Upper lobe of right lung (tissue), 1 donor: ENCODE data around the gene CDK15. TPM values are rescaled to one million over a fixed set of nuclear protein-coding genes. Genes with fewer than 3 reads are reported as not detected.
"Not testable (repeated sequence)": the region's sequence is repeated elsewhere in the genome, so short reads cannot be mapped to it uniquely, and the experiment has no call there.

Source experiments
- ATAC-seq: fragments of 200-7000 bp; cut with Tn5 transposase; one replicate; pipeline ENCODE4 v1.9.1; 2020; ENCODE audit warnings: mild to moderate bottlenecking, moderate library complexity
- DNase-seq: peaks from one replicate; pipeline ENCODE4 v3.0.0-alpha.2; 2020
- H3K27ac ChIP-seq: fragments of 200-600 bp; one replicate; pipeline ENCODE4 v1.8.0; 2022
- H3K27me3 ChIP-seq: fragments of 200-600 bp; one replicate; pipeline ENCODE4 v1.8.0; 2022; ENCODE audit warnings: mild to moderate bottlenecking
- H3K36me3 ChIP-seq: fragments of 200-600 bp; one replicate; pipeline ENCODE4 v1.8.0; 2022
- H3K4me1 ChIP-seq: fragments of 200-600 bp; one replicate; pipeline ENCODE4 v1.8.0; 2022
- H3K4me3 ChIP-seq: fragments of 200-600 bp; one replicate; pipeline ENCODE4 v1.8.0; 2022; ENCODE audit warnings: mild to moderate bottlenecking
- H3K9me3 ChIP-seq: fragments of 200-600 bp; one replicate; pipeline ENCODE4 v1.8.0; 2022
- intact Hi-C: fragments of 100-400 bp; cut with DNase I; formaldehyde crosslinking; loops from one replicate; pipeline ENCODE4 v1.11.0; 2022
- total RNA-seq: library from RNA; stranded (reverse); fragmentation: NEBNext Ultra II Directional; extraction: Animal tissue kit (Norgen Biotek cat#: 25700); gene quantifications from one replicate; pipeline ENCODE4 v1.2.1, GENCODE V29; 2021
- TF ChIP-seq, protein P1 (sequence below): fragments of 200-600 bp; IDR thresholded peaks from one replicate; pipeline ENCODE4 v1.8.0; 2022; ENCODE audit warnings: antibody characterized with exemption
- donor health status: DM: no; HTN: yes; CAD: no; lungs with severe emphysema.

Gene CDK15
- total RNA-seq, 1 donor from 2014 or later = 6.0 TPM

DNA sequence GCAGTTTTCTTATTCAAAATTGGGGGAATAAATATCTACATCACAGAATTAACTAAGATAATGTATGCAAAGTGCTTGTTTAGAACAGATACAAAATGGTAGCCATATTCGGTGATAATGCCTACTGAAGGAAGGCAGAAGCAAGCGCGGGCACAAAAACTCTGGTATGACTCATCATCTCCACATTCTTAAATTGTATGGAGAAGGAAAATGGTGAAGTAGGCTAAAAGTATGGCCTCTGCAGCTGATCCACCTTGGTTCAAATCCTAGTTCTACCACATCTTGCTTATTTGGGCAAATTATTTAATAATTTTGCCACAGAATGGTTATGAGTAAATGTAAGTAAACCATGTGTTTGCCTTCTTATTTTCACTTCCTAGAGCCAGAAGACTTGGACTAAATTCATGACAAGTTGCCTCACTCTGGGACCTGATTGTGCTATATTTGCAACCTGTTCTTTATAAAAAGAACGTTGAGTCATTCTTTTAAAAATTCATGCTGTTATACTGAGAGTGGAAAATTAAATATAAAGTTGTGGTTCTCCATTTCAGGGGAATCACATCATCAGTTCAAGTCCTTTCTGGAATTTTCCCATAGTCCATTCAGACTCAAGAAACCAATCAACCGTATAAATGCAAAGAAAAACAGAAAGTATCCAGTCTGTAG is 9.0 kb upstream of the CDK15 start:
- ATAC-seq (no peak), DNase-seq (no peak)
- intact Hi-C loops = no loop called here
- no peaks in the 10 kb centered on the region for H3K36me3 ChIP-seq
- H3K27ac ChIP-seq = no peak overlapping the region
- TF ChIP-seq, protein P1, sequence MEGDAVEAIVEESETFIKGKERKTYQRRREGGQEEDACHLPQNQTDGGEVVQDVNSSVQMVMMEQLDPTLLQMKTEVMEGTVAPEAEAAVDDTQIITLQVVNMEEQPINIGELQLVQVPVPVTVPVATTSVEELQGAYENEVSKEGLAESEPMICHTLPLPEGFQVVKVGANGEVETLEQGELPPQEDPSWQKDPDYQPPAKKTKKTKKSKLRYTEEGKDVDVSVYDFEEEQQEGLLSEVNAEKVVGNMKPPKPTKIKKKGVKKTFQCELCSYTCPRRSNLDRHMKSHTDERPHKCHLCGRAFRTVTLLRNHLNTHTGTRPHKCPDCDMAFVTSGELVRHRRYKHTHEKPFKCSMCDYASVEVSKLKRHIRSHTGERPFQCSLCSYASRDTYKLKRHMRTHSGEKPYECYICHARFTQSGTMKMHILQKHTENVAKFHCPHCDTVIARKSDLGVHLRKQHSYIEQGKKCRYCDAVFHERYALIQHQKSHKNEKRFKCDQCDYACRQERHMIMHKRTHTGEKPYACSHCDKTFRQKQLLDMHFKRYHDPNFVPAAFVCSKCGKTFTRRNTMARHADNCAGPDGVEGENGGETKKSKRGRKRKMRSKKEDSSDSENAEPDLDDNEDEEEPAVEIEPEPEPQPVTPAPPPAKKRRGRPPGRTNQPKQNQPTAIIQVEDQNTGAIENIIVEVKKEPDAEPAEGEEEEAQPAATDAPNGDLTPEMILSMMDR = no peak
- H3K9me3 ChIP-seq = no peaks in the 10 kb centered on the region
- H3K27me3 ChIP-seq = no peaks in the 10 kb centered on the region
- H3K4me1 ChIP-seq = no peaks in the 10 kb centered on the region
- H3K4me3 ChIP-seq = no peak overlapping the region

DNA sequence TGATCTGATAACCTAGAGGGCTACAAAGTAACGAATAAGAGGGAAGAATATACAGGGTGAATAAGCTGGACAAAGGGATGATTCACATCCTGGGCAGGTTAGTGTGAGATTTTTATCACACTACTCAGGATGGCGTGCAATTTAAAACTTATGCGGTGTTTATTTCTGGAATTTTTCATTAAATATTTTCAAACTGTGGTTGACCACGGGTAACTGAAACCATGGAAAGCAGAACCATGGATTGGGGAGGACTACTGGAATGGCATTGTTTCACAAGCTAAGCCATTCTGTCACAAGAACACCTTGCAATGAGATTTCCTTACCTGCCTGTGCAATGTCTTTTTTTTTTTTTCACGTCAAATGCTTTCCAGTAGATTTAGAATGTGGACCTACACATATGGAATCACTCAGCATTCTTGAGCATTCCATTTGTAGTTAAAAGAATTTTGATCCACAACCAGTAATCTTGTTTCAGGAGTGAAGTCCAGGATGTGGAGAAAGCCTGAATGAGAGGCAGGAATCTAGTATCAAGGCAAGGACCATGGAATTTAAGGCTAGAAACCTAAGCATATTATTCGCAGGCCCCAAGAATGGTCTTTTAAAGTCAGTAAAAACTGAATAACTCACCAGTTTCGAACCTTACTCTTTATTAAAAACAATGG is 8.0 kb upstream of the CDK15 start:
- Histone ChIP-seq H3K4me3 (no peak overlapping the region), H3K9me3 (no peaks in the 10 kb centered on the region), H3K27ac (no peak overlapping the region), H3K4me1 (no peaks in the 10 kb centered on the region), H3K27me3 (no peaks in the 10 kb centered on the region), H3K36me3 (no peaks in the 10 kb centered on the region)
- intact Hi-C loops = no loop called here
- no peak for DNase-seq
- no peak for ATAC-seq
- TF ChIP-seq, protein P1 = no peak

- DNase-seq, intact Hi-C loops: not testable (repeated sequence)
Measured at GRCh38 chr2:201798914-201799285, 7.4 kb upstream of the CDK15 start.

GRCh38 chr2:201807452-201807999 is 1.2 kb downstream of the CDK15 start:
- ATAC-seq (no peak), DNase-seq (no peak)
- Histone ChIP-seq H3K27me3 (peaks cover 6% of the 10 kb centered on the region), H3K4me3 (no peak overlapping the region), H3K36me3 (no peaks in the 10 kb centered on the region), H3K27ac (no peak overlapping the region), H3K9me3 (no peaks in the 10 kb centered on the region), H3K4me1 (peaks cover 4% of the 10 kb centered on the region)
- intact Hi-C loops = no loop called here
- TF ChIP-seq, protein P1 = no peak

More at GRCh38 chr2:201798914-201799285, 7.4 kb upstream of the CDK15 start:
- not testable (repeated sequence) for ATAC-seq, H3K27me3 ChIP-seq, H3K4me3 ChIP-seq, H3K27ac ChIP-seq, H3K36me3 ChIP-seq, H3K4me1 ChIP-seq, H3K9me3 ChIP-seq

DNA sequence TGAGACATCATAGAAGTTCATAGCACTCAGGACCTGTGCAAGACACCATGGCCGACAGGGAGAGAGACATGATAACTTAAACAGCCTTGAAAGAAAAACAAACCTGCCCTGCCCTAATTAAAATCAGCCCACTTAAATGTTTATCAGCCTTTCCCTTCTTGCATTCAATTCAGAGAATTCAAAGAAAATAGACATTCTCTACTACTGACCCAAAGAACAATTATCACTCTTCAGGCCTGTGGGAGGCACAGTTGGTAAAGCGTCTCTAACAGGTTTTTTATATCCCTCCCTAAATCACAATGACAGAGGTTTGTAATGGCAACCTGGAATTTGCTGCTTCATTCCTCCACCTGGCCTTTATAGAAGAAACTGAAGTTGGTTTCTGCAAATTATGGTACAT is 1.7 kb downstream of the CDK15 start:
- H3K4me1 ChIP-seq = peaks cover 4% of the 10 kb centered on the region
- DNase-seq (no peak), ATAC-seq (no peak)
- no peaks in the 10 kb centered on the region for H3K9me3 ChIP-seq
- H3K4me3 ChIP-seq = no peak overlapping the region
- TF ChIP-seq, protein P1 = no peak
- intact Hi-C loops = no loop called here
- no peaks in the 10 kb centered on the region for H3K36me3 ChIP-seq
- H3K27ac ChIP-seq = no peak overlapping the region
- peaks cover 6% of the 10 kb centered on the region for H3K27me3 ChIP-seq

DNA sequence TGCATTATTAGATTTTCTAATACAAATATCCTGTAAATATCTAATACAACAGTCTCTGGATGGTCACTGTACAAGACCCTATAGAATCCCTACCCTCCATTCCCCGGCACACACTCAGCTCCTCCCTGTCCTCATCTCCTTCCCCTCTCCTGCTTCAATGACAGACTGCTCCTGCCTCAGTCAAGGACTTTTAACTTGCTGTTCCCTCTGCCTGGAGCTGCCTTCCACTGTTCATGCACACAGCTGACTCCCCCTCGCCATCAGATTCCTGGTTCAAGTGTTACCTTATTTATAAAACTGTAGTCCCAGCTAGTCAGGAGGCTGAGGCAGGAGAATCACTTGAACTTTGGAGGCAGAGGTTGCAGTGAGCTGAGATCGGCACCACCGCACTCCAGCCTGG is 3.3 kb downstream of the CDK15 start:
- no peaks in the 10 kb centered on the region for H3K36me3 ChIP-seq
- no peak overlapping the region for H3K4me3 ChIP-seq
- DNase-seq (no peak), ATAC-seq (no peak)
- peaks cover 4% of the 10 kb centered on the region for H3K4me1 ChIP-seq
- peaks cover 6% of the 10 kb centered on the region for H3K27me3 ChIP-seq
- H3K27ac ChIP-seq = no peak overlapping the region
- intact Hi-C loops = no loop called here
- TF ChIP-seq, protein P1 = no peak
- no peaks in the 10 kb centered on the region for H3K9me3 ChIP-seq

DNA sequence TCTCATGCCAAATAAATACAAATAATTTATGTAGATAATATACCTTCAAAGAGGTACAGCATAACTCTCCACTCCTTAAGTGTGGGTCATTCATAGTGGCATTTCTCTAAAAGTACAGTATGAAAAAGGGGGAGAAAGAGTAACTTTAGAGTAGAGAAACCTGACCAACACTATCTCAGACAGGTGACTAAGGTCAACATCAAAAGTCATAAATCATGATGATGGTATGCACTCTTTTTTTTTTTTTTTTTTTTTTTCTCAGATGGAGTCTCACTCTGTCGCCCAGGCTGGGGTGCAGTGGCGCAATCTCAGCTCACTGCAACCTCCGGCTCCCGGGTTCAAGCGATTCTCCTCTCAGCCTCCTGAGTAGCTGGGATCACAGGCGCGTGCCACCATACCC is 4.3 kb downstream of the CDK15 start:
- H3K4me1 ChIP-seq, intact Hi-C loops, H3K4me3 ChIP-seq, H3K27me3 ChIP-seq, ATAC-seq, H3K27ac ChIP-seq, DNase-seq, H3K36me3 ChIP-seq, H3K9me3 ChIP-seq: not testable (repeated sequence)
